Spleen (tissue), 11 donors: ENCODE data around the gene MCTP1. TPM values are rescaled to one million over a fixed set of nuclear protein-coding genes. Genes with fewer than 3 reads are reported as not detected.

Source experiments
- DNase-seq: peaks from one replicate; pipeline ENCODE4 v3.0.0-alpha.2; 2020
- H3K27ac ChIP-seq, 8 donors: fragments of 200-600 bp; sonication (generic) in 7 of 8; 1 replicate in 4 of 8; 2 replicates in 4 of 8; pipeline versions ENCODE4 v1.5.0 to v1.8.0; 2016 to 2021; ENCODE audit warnings: inconsistent platforms in 4 of 8, mild to moderate bottlenecking in 4 of 8, moderate library complexity in 1 of 8
- H3K27me3 ChIP-seq, 7 donors: fragments of 200-600 bp; sonication (generic) in 6 of 7; replicated peaks in 1 of 7; 1 replicate in 4 of 7; 2 replicates in 3 of 7; pipeline versions ENCODE4 v1.5.0 to v1.8.0; 2016 to 2021; ENCODE audit warnings: inconsistent platforms in 3 of 7, mild to moderate bottlenecking in 1 of 7
- H3K36me3 ChIP-seq, 6 donors: fragments of 200-600 bp; sonication (generic) in 5 of 6; 1 replicate in 4 of 6; 2 replicates in 2 of 6; pipeline versions ENCODE4 v1.5.0 to v1.8.0; 2016 to 2021; ENCODE audit warnings: inconsistent platforms in 2 of 6
- H3K4me1 ChIP-seq, 6 donors: fragments of 200-600 bp; sonication (generic) in 5 of 6; 1 replicate in 3 of 6; 2 replicates in 3 of 6; pipeline versions ENCODE4 v1.5.0 to v1.8.0; 2016 to 2021; ENCODE audit warnings: inconsistent platforms in 3 of 6
- H3K4me3 ChIP-seq, 8 donors: fragments of 200-600 bp; sonication (generic) in 7 of 8; 1 replicate in 4 of 8; 2 replicates in 4 of 8; pipeline versions ENCODE4 v1.5.0 to v1.8.0; 2016 to 2021; ENCODE audit warnings: inconsistent platforms in 4 of 8, mild to moderate bottlenecking in 4 of 8, moderate library complexity in 2 of 8
- H3K9me3 ChIP-seq, 8 donors: fragments of 200-600 bp; sonication (generic) in 7 of 8; 1 replicate in 4 of 8; 2 replicates in 4 of 8; pipeline versions ENCODE4 v1.5.0 to v1.8.0; 2016 to 2021; ENCODE audit warnings: inconsistent platforms in 4 of 8
- POLR2A ChIP-seq, 3 donors: fragments of 450-650 bp; IDR thresholded peaks; one replicate each; pipeline ENCODE4 v1.5.1; 2017; ENCODE audit warnings: antibody characterized with exemption in 3 of 3, mild to moderate bottlenecking in 1 of 3
- POLR2AphosphoS5 ChIP-seq, 3 donors: sonication (generic); formaldehyde crosslinking; IDR thresholded peaks; one replicate each; pipeline ENCODE4 v1.5.1; 2017; ENCODE audit warnings: antibody characterized with exemption in 3 of 3
- WGBS, 5 donors: extraction: QIAGEN DNeasy Blood & Tissue Kit in 3 of 5; methylation state at CpG; one replicate each; pipeline versions ENCODE4 v1.1.5 to v1.1.7; 2013 to 2018; 5-methylcytosine and 5-hydroxymethylcytosine counted together
- intact Hi-C: fragments of 100-400 bp; cut with DNase I; formaldehyde crosslinking; loops from one replicate; pipeline ENCODE4 v1.15.0; 2023; ENCODE audit warnings: low total_unique reads
- polyA plus RNA-seq, 3 donors: library from polyadenylated mRNA; stranded (reverse); fragments of 200-250 nt; gene quantifications; one replicate each; pipeline ENCODE4 v1.2.1, GENCODE V29; 2013
- total RNA-seq, 7 donors: library from RNA; depleted of rRNA in 3 of 7; stranded (reverse); fragments of >200 nt in 3 of 7; fragmentation: NEBNext Ultra II Directional in 4 of 7; extraction: Animal tissue kit (Norgen Biotek cat#: 25700) in 4 of 7; gene quantifications; one replicate each; pipeline versions ENCODE4 v1.1.0 to v1.2.1, GENCODE V29; 2016 to 2021
- TF ChIP-seq, protein P1 (sequence below), 11 experiments: fragments of 200-600 bp in 7 of 11; fragments of 450-650 bp in 4 of 11; sonication (generic) in 4 of 11; IDR thresholded peaks in 8 of 11; conservative IDR thresholded peaks in 3 of 11; 1 replicate in 7 of 11; 2 replicates in 4 of 11; pipeline versions ENCODE4 v1.4.0 to v1.8.0; 2016 to 2021; ENCODE audit warnings: antibody characterized with exemption in 11 of 11, inconsistent platforms in 4 of 11, mild to moderate bottlenecking in 1 of 11
- donor health status: healthy with polysubstance abuse.
- donor health status: DM: no; HTN: no; CAD: no; lungs with moderate emphysema.
- donor health status: DM: no; HTN: no; CAD: no.
- donor health status: Bipolar disorder and iron deficiency.
- donor health status: healthy.
- donor health status: DM: no; HTN: no; CAD: no.
- donor health status: DM: yes; HTN: yes; CAD: no.

Gene MCTP1
- total and polyA plus RNA-seq, 10 donors: 1.2 to 57.2 (median 29.4) TPM

DNA sequence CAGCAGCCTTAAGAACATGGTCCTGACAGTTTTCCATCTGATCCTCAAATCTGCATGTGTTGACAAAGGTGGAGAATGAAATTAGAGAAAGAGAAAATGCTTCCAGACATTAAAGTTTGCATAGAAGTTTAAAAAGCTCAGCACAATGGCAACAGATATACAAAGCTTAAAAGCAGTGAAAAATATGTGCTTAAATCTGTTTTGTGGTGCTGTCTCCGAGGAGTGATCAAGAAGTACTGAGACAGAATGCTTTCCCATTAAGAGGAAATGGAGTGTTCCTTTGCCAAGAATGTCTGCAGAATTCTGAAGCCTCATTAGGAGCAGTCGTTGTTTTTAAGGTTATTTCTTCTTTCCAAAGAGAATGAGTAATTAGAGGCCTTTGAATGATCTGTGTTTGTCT lies 131.4 kb downstream of the MCTP1 start:
- TF ChIP-seq POLR2AphosphoS5 (IDR thresholded peaks at IDR 0.05): no peak
- TF ChIP-seq, protein P1, sequence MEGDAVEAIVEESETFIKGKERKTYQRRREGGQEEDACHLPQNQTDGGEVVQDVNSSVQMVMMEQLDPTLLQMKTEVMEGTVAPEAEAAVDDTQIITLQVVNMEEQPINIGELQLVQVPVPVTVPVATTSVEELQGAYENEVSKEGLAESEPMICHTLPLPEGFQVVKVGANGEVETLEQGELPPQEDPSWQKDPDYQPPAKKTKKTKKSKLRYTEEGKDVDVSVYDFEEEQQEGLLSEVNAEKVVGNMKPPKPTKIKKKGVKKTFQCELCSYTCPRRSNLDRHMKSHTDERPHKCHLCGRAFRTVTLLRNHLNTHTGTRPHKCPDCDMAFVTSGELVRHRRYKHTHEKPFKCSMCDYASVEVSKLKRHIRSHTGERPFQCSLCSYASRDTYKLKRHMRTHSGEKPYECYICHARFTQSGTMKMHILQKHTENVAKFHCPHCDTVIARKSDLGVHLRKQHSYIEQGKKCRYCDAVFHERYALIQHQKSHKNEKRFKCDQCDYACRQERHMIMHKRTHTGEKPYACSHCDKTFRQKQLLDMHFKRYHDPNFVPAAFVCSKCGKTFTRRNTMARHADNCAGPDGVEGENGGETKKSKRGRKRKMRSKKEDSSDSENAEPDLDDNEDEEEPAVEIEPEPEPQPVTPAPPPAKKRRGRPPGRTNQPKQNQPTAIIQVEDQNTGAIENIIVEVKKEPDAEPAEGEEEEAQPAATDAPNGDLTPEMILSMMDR (IDR thresholded peaks at IDR 0.05 in 8 of 11, conservative IDR thresholded peaks at IDR 0.05 in 3 of 11): no peak
- no peak for TF ChIP-seq POLR2A (IDR thresholded peaks at IDR 0.05)
- Histone ChIP-seq H3K4me3 (no peak overlapping the region), H3K27me3 (no peaks in the 10 kb centered on the region), H3K4me1 (no peaks in the 10 kb centered on the region), H3K27ac (no peak overlapping the region), H3K9me3 (peaks cover 0 to 3% (median 0%) of the 10 kb centered on the region in 8 donors), H3K36me3 (no peaks in the 10 kb centered on the region)
- 22 to 63% (median 45%) methylated on average over 2 of the region's 2 CpGs for WGBS, 5 donors
- DNase-seq: no peak
- intact Hi-C loops: no loop called here

DNA sequence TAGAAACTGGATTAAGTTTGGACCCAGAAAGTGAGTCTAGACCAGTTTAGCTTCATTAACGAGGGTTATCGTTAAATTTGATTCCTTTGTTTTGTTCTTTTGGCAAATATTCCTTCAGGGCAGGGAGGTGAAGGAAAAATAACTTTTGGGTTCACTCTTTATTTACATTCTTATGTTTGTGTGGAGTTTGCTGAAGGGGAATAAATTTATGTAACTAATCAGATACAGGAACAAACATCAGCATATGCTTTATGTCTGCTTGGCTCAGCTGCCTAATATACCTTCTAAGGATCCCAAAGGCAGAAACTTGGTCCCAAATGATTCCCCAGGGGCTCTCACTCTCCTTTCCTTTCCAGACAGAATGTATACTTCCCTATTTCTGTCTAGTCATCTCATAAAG lies 132.4 kb downstream of the MCTP1 start:
- no peak for DNase-seq
- Histone ChIP-seq H3K27ac (no peak overlapping the region), H3K27me3 (no peaks in the 10 kb centered on the region), H3K36me3 (no peaks in the 10 kb centered on the region), H3K4me1 (no peaks in the 10 kb centered on the region), H3K4me3 (no peak overlapping the region), H3K9me3 (peaks cover 0 to 11% (median 5%) of the 10 kb centered on the region in 8 donors)
- TF ChIP-seq POLR2A (IDR thresholded peaks at IDR 0.05): no peak
- TF ChIP-seq, protein P1 (IDR thresholded peaks at IDR 0.05 in 8 of 11, conservative IDR thresholded peaks at IDR 0.05 in 3 of 11): no peak
- no peak for TF ChIP-seq POLR2AphosphoS5 (IDR thresholded peaks at IDR 0.05)
- WGBS, 5 donors: 76 to 87% (median 77%) methylated on average over 2 of the region's 2 CpGs
- intact Hi-C loops: no loop called here

DNA sequence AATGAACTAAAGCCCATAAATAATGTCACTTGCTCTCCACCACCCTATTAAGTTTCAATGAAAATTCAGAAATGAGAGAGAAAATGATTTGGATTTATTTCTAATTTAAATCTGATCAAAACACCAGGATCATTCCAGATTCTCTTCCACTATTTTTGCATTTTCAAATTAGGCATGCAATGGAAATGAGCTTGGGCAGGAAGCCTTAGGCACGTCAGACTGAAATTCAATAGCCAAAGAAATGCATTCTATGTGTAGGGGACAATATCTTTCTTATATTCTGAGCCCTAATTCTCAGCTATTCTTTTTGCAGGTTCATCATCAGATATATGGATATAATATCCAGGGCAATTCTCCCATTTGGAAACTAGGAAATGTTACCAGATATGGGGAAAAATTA lies 132.8 kb downstream of the MCTP1 start:
- H3K4me3 ChIP-seq: no peak overlapping the region
- TF ChIP-seq POLR2AphosphoS5 (IDR thresholded peaks at IDR 0.05) (no peak), POLR2A (IDR thresholded peaks at IDR 0.05) (no peak)
- TF ChIP-seq, protein P1 (IDR thresholded peaks at IDR 0.05 in 8 of 11, conservative IDR thresholded peaks at IDR 0.05 in 3 of 11): no peak
- intact Hi-C loops: no loop called here
- no peaks in the 10 kb centered on the region for H3K27me3 ChIP-seq
- WGBS, 5 donors: 60 to 81% (median 76%) methylated on average over 1 of the region's 1 CpG
- no peak overlapping the region for H3K27ac ChIP-seq
- no peaks in the 10 kb centered on the region for H3K36me3 ChIP-seq
- DNase-seq: no peak
- peaks cover 0 to 15% (median 9%) of the 10 kb centered on the region in 8 donors for H3K9me3 ChIP-seq
- H3K4me1 ChIP-seq: no peaks in the 10 kb centered on the region

DNA sequence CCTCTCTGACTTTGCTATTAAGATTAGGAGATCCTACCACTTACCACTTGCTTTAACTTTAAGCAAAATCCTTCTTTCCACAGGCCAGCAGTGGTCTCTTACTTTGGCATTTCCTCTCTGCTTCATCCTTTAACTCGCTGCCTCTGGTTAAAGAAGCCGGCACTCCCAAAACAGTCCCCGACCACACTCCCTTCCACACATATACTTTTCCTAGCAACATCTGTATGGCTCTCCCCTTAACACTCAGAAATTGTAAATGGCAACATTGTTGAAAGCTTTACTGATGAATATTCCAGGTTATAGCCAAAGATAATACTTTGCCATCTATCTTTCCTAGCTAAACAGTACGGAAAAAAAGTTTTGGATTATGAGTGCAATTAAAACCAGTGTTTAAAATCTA lies 133.2 kb downstream of the MCTP1 start:
- intact Hi-C loops: no loop called here
- H3K4me1 ChIP-seq: no peaks in the 10 kb centered on the region
- no peaks in the 10 kb centered on the region for H3K36me3 ChIP-seq
- H3K27me3 ChIP-seq: no peaks in the 10 kb centered on the region
- no peak for TF ChIP-seq POLR2AphosphoS5 (IDR thresholded peaks at IDR 0.05)
- no peak for TF ChIP-seq POLR2A (IDR thresholded peaks at IDR 0.05)
- TF ChIP-seq, protein P1 (IDR thresholded peaks at IDR 0.05 in 8 of 11, conservative IDR thresholded peaks at IDR 0.05 in 3 of 11): no peak
- peaks cover 0 to 16% (median 10%) of the 10 kb centered on the region in 8 donors for H3K9me3 ChIP-seq
- H3K27ac ChIP-seq: no peak overlapping the region
- H3K4me3 ChIP-seq: no peak overlapping the region
- no peak for DNase-seq
- WGBS, 5 donors: 74 to 93% (median 81%) methylated on average over 4 of the region's 4 CpGs
